GM12801 (cell line): ENCODE measurements around the gene EXOSC3.

Experiments
- TF ChIP-seq, protein P1 (sequence below): IDR thresholded peaks from one replicate; pipeline ENCODE4 v1.5.1; 2011; ENCODE audit warnings: control low read depth; ENCODE audit not compliant: insufficient read length; ENCODE audit errors: extremely low read depth

EXOSC3 gene

DNA sequence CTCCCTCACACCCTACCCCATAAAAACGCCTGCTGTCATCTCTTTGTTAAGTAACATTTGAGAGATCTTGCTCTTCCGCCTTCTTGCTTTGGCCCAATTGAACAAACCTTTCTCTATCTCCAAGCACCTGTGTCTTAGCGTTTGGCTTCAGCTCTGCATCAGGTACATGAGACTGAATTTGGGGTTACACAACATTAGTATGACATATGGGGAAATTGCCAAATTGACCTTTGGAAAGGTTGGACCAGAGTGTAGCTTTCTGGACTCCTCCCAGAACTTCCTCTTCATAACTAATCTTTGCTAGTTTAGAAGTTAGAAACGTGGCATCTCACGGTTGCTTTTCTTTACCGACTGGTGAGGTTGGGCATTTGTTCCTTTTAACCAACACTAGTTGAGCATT lies 3.5 kb upstream of the EXOSC3 start:
- TF ChIP-seq, protein P1, sequence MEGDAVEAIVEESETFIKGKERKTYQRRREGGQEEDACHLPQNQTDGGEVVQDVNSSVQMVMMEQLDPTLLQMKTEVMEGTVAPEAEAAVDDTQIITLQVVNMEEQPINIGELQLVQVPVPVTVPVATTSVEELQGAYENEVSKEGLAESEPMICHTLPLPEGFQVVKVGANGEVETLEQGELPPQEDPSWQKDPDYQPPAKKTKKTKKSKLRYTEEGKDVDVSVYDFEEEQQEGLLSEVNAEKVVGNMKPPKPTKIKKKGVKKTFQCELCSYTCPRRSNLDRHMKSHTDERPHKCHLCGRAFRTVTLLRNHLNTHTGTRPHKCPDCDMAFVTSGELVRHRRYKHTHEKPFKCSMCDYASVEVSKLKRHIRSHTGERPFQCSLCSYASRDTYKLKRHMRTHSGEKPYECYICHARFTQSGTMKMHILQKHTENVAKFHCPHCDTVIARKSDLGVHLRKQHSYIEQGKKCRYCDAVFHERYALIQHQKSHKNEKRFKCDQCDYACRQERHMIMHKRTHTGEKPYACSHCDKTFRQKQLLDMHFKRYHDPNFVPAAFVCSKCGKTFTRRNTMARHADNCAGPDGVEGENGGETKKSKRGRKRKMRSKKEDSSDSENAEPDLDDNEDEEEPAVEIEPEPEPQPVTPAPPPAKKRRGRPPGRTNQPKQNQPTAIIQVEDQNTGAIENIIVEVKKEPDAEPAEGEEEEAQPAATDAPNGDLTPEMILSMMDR, result no peak

DNA sequence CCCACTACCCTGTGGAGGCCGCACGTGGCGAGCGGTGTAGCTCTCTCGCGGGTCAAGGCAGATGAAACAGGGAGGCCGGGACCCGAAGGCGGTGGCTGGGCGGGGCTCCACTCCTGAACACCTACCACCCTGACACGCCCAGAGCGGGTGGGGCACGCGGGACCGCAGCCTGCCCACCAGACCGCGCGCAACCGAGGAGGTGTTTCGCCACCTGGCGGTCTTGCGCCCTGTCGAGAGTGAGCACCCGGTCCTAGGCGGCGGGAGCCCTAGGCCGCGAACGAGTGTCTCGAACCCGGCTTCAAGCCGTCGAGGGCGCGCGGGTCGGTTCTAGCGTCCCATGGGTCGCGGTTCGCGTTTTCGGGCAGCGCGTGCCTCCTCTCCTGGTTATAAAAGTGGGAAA lies 2.2 kb upstream of the EXOSC3 start:
- TF ChIP-seq, protein P1, result no peak

DNA sequence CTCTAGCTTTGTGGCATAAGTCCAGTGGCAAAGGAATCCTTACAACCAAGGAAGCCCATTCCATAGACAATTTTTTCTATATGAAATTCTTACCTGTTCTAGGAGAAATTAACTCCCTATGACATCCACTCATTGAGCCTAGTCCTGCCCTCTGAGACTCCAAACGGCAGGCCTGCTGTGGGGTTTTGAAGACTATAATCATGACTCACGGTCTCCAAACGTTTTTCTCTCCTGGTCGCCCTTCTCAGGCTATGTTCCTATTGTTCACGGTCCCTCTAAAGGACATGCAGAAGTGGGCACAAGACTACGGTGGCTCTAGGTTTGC lies 611 bp downstream of the EXOSC3 start:
- TF ChIP-seq, protein P1, result no peak

DNA sequence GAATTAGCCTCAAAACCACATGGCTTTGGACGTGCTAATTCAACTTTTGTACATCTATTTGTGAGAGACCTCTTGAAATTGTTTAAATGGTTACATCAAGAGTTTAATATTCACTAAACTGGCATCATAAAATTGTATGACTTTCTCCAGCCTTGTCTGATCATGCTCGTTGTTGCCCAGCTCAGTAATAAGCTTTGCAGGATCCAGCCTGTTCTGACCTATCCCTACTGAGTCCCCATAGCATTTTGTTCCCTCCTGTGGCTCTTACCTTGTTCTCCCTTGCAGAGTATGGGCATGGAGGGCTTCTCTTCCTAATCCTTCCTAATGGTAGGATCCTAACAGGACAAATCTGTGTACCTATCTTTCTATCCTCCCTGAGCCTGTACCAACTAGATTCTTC lies 6.3 kb downstream of the EXOSC3 start:
- TF ChIP-seq, protein P1, result no peak

DNA sequence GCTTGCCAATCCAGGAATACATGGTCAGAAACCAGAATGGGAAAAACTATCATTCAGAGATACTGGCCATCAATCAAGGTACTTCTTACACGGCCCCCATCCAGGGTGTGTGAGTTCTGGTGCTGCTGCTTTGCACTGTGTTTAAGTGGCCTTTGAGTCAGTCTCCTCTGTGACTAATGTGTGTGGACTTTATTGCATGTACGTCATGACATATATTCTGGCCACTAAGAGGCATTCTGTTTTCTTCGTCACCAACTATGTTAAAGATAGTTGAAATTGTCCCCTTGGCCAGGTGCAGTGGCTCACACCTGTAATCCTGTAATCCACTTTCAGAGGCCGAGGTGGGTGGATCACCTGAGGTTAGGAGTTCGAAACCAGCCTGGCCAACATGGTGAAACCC lies 8.5 kb downstream of the EXOSC3 start:
- TF ChIP-seq, protein P1, result no peak

DNA sequence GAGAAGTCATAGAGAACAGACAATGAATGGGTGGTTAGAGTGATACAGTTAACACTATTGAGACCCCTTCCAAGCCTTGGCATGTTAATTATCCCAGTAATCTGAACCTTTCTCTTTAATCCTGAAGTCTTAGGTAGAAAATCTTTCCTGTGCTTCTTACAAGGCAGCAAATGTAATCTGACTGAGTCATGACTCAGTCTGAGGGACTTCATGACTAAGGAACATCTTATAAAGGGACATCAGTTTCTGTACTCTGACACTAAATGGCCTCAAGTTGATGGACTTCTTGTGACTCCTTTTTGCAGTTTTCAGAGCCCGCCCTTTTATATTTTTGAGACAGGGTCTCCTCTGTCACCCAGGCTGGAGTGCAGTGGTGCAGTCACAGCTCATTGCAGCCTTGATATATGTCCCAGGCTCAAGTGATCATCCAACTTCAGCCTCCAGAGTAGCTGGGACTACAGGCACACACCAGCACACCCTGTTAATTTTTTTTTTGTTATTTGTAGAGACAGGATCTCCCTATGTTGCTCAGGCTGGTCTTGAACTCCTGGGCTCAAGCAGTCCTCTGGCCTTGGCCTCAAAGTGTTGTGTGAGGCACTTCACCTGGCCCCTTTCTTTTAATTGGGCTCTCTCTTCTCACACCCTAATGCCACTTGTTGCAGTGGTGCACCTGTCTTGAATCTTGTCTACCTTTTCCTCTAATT lies 9.5 kb downstream of the EXOSC3 start:
- TF ChIP-seq, protein P1, result no peak

- TF ChIP-seq, protein P1, result no peak
Observed at GRCh38 chr9:37769995-37770394, 14.9 kb downstream of the EXOSC3 start.
